Upper lobe of left lung (tissue), 6 donors: Measurements from ENCODE around the gene DNASE1L2. TPM values are rescaled to one million over a fixed set of nuclear protein-coding genes. Genes with fewer than 3 reads are reported as not detected.

Experiments
- ATAC-seq, 2 donors: fragments of 200-7000 bp; cut with Tn5 transposase; one replicate each; pipeline ENCODE4 v1.9.1; 2022; ENCODE audit warnings: mild to moderate bottlenecking in 2 of 2, moderate library complexity in 2 of 2; ENCODE audit not compliant: low FRiP score in 2 of 2
- DNase-seq, 2 donors: peaks; one replicate each; pipeline ENCODE4 v3.0.0-alpha.2; 2019 to 2020
- H3K27ac ChIP-seq, 4 donors: fragments of 200-600 bp; sonication (generic); one replicate each; pipeline ENCODE4 v1.5.1; 2016 to 2019
- H3K27me3 ChIP-seq, 4 donors: fragments of 200-600 bp; sonication (generic); one replicate each; pipeline ENCODE4 v1.5.1; 2017 to 2019
- H3K36me3 ChIP-seq, 4 donors: fragments of 200-600 bp; sonication (generic); one replicate each; pipeline ENCODE4 v1.5.1; 2016 to 2019
- H3K4me1 ChIP-seq, 4 donors: fragments of 200-600 bp; sonication (generic); one replicate each; pipeline ENCODE4 v1.5.1; 2018 to 2019
- H3K4me3 ChIP-seq, 4 donors: fragments of 200-600 bp; sonication (generic); one replicate each; pipeline ENCODE4 v1.5.1; 2017 to 2019; ENCODE audit warnings: mild to moderate bottlenecking in 2 of 4, moderate library complexity in 1 of 4
- H3K9me3 ChIP-seq, 4 donors: fragments of 200-600 bp; sonication (generic); one replicate each; pipeline ENCODE4 v1.5.1; 2018 to 2019
- EP300 ChIP-seq, 4 donors: sonication (generic); formaldehyde crosslinking; IDR thresholded peaks; one replicate each; pipeline ENCODE4 v1.5.1; 2017; ENCODE audit warnings: antibody characterized with exemption in 4 of 4, control low read depth in 2 of 4
- POLR2A ChIP-seq, 4 donors: fragments of 450-650 bp; IDR thresholded peaks; one replicate each; pipeline ENCODE4 v1.5.1; 2016 to 2017; ENCODE audit warnings: antibody characterized with exemption in 4 of 4, mild to moderate bottlenecking in 2 of 4
- POLR2AphosphoS5 ChIP-seq, 2 donors: sonication (generic); formaldehyde crosslinking; IDR thresholded peaks; one replicate each; pipeline ENCODE4 v1.5.1; 2017; ENCODE audit warnings: antibody characterized with exemption in 2 of 2
- whole genome bisulfite sequencing, 2 donors: methylation state at CpG; one replicate each; pipeline ENCODE4 v1.1.5; 2017 to 2018; 5-methylcytosine and 5-hydroxymethylcytosine counted together
- total RNA-seq, 6 donors: library from RNA; depleted of rRNA in 4 of 6; stranded (reverse); fragments of >200 nt in 4 of 6; gene quantifications; one replicate each; pipeline versions ENCODE4 v1.1.0 to v1.2.1, GENCODE V29; 2016 to 2021
- TF ChIP-seq, protein P1 (sequence below), 6 experiments: fragments of 450-650 bp in 4 of 6; fragments of 200-600 bp in 2 of 6; sonication (generic) in 2 of 6; IDR thresholded peaks; one replicate each; pipeline ENCODE4 v1.5.1; 2016 to 2019; ENCODE audit warnings: antibody characterized with exemption in 6 of 6
- donor health status: DM: no; HTN: no; CAD: no; lungs with moderate emphysema.
- donor health status: DM: no; HTN: yes; CAD: no; lungs with severe emphysema.

DNASE1L2 gene
- total RNA-seq, 6 donors from 2014 or later: 0.79 to 2.1 (median 1.5) TPM; not detected in 2

DNA sequence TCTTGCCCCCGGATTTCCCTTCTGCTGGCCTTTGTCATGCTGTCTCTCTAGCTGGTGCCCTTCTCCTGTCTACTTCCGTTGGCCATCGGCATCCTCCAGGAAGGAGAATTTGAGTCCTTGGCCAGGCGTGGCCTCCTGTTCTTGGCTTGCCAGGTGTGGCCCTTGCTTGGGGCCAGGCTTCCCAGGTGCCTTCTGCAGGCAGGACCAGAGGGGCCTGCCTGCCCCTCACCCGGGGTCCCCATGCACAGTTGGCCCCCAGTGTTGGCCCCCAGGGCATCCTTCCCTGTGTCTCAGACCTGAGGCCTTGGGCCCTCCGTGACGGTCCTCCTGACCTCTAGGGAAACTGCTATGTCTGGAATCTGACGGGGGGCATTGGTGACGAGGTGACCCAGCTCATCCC, 28.4 kb upstream of the DNASE1L2 start:
- TF ChIP-seq POLR2A (IDR thresholded peaks at IDR 0.05): no peak
- TF ChIP-seq, protein P1, sequence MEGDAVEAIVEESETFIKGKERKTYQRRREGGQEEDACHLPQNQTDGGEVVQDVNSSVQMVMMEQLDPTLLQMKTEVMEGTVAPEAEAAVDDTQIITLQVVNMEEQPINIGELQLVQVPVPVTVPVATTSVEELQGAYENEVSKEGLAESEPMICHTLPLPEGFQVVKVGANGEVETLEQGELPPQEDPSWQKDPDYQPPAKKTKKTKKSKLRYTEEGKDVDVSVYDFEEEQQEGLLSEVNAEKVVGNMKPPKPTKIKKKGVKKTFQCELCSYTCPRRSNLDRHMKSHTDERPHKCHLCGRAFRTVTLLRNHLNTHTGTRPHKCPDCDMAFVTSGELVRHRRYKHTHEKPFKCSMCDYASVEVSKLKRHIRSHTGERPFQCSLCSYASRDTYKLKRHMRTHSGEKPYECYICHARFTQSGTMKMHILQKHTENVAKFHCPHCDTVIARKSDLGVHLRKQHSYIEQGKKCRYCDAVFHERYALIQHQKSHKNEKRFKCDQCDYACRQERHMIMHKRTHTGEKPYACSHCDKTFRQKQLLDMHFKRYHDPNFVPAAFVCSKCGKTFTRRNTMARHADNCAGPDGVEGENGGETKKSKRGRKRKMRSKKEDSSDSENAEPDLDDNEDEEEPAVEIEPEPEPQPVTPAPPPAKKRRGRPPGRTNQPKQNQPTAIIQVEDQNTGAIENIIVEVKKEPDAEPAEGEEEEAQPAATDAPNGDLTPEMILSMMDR (IDR thresholded peaks at IDR 0.05): no peak
- no peak for TF ChIP-seq POLR2AphosphoS5 (IDR thresholded peaks at IDR 0.05)
- TF ChIP-seq EP300 (IDR thresholded peaks at IDR 0.05): no peak
- Histone ChIP-seq H3K27me3 (no peaks in the 10 kb centered on the region), H3K27ac (no peak overlapping the region), H3K4me1 (peaks cover 27 to 34% (median 27%) of the 10 kb centered on the region in 4 donors), H3K4me3 (no peak overlapping the region), H3K9me3 (no peaks in the 10 kb centered on the region), H3K36me3 (peaks cover 0 to 42% (median 33%) of the 10 kb centered on the region in 4 donors)
- ATAC-seq (no peak), DNase-seq (no peak)
- WGBS, 2 donors: 85 to 87% methylated on average over 5 to 9 of the region's 9 CpGs

DNA sequence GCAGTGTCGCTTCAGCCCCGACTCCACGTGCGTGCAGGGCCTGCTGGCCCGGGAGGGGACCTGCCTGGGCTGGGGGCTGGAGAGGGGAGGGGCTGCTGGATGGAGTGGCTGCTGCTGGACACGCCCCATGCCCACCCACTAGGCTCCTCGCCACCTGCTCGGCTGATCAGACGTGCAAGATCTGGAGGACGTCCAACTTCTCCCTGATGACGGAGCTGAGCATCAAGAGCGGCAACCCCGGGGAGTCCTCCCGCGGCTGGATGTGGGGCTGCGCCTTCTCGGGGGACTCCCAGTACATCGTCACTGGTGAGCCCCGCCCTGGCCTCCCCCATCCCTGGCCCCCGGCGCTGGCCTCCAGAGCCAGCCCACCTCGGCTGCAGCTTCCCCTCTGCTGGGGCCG, 27.9 kb upstream of the DNASE1L2 start:
- Histone ChIP-seq H3K27me3 (no peaks in the 10 kb centered on the region), H3K9me3 (no peaks in the 10 kb centered on the region), H3K36me3 (peaks cover 0 to 42% (median 33%) of the 10 kb centered on the region in 4 donors), H3K27ac (no peak overlapping the region), H3K4me3 (no peak overlapping the region), H3K4me1 (peaks cover 31 to 38% (median 31%) of the 10 kb centered on the region in 4 donors)
- TF ChIP-seq, protein P1 (IDR thresholded peaks at IDR 0.05): no peak
- no peak for TF ChIP-seq POLR2A (IDR thresholded peaks at IDR 0.05)
- no peak for TF ChIP-seq POLR2AphosphoS5 (IDR thresholded peaks at IDR 0.05)
- no peak for TF ChIP-seq EP300 (IDR thresholded peaks at IDR 0.05)
- 86 to 91% methylated on average over 14 to 23 of the region's 23 CpGs for WGBS, 2 donors
- peak in 1 of 2 donors; percentile 81 for DNase-seq
- no peak for ATAC-seq

DNA sequence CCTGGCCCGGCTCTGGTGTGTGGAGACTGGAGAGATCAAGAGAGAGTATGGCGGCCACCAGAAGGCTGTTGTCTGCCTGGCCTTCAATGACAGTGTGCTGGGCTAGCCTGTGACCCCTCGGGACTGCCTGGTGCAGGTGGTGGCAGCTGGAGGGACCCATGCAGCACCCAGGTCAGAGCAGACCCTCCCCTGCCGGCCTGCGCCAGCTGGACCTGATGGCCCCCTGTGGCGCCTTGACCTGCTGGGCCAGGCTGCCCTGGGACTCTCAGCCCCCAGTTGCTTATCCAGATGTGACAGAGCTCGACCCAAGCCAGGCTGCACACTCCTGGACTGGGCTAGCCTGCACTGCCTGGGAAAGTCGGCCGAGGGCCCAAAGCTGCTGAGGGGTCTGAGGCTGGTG, 27.5 kb upstream of the DNASE1L2 start:
- peak in 1 of 2 donors; percentile 66 for DNase-seq
- Histone ChIP-seq H3K27ac (no peak overlapping the region), H3K36me3 (peaks cover 0 to 42% (median 33%) of the 10 kb centered on the region in 4 donors), H3K9me3 (no peaks in the 10 kb centered on the region), H3K4me1 (peaks cover 36 to 43% (median 36%) of the 10 kb centered on the region in 4 donors), H3K27me3 (no peaks in the 10 kb centered on the region), H3K4me3 (no peak overlapping the region)
- TF ChIP-seq POLR2A (IDR thresholded peaks at IDR 0.05) (no peak), EP300 (IDR thresholded peaks at IDR 0.05) (no peak), POLR2AphosphoS5 (IDR thresholded peaks at IDR 0.05) (no peak)
- TF ChIP-seq, protein P1 (IDR thresholded peaks at IDR 0.05): no peak
- no peak for ATAC-seq
- 79 to 100% methylated on average over 1 to 3 of the region's 9 CpGs for WGBS, 2 donors

DNA sequence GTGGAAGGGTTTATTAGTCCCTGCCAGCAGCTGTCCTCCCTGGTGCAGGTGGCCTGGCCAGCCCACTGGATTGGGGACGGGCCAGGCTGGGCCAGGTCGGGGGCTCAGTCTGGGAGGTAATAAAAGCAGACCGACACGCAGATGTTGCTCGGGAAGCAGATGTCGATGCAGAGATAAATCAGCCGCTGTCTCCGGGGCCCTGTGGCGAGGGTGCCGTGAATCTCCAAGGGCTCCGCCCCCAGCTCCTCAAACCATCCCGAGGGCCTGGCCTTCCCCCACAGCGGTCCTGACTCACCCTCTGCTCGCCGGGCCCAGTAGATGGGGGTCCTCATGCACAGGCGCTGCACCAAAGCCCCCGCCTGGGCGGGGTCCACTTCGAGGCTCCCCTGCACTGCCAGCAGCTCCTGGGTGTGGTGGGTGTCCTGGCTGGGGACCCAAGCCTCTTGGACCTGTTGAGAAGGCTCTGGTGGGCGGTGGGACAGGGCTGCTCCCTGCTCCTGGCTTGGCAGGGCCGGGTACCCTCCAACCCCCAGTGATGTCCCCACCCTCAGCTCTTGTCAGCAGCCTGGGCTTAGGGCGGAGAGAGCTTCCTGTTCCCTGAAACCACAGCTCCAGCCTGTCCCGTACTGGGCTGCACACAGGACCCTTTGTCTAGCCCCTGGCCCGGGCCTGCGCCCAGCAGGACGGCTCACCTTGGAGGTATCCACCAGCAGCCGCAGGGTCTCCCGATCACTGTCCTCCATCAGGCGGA, 26.8 kb upstream of the DNASE1L2 start:
- H3K27me3 ChIP-seq: no peaks in the 10 kb centered on the region
- H3K36me3 ChIP-seq: peaks cover 0 to 42% (median 33%) of the 10 kb centered on the region in 4 donors
- no peak overlapping the region for H3K27ac ChIP-seq
- WGBS, 2 donors: 84 to 94% methylated on average over 6 to 29 of the region's 29 CpGs
- H3K4me3 ChIP-seq: no peak overlapping the region
- TF ChIP-seq POLR2A (IDR thresholded peaks at IDR 0.05) (no peak), POLR2AphosphoS5 (IDR thresholded peaks at IDR 0.05) (no peak), EP300 (IDR thresholded peaks at IDR 0.05) (no peak)
- TF ChIP-seq, protein P1 (IDR thresholded peaks at IDR 0.05): no peak
- peaks cover 40 to 49% (median 40%) of the 10 kb centered on the region in 4 donors for H3K4me1 ChIP-seq
- DNase-seq: peak in 1 of 2 donors; percentile 74
- no peak for ATAC-seq
- no peaks in the 10 kb centered on the region for H3K9me3 ChIP-seq
